K562 (cell line): ENCODE measurements around the gene TUBB1. TPM values are rescaled to one million over a fixed set of nuclear protein-coding genes. Genes with fewer than 3 reads are reported as not detected.

Source experiments
- KDM1A ChIP-seq, 2 experiments: fragments of 450-650 bp; IDR thresholded peaks; 2 replicates each; pipeline ENCODE4 v1.6.1; 2016; ENCODE audit warnings: mild to moderate bottlenecking in 2 of 2
- PHF20 ChIP-seq: fragments of 450-650 bp; IDR thresholded peaks from 2 replicates; pipeline ENCODE4 v1.6.1; 2018; ENCODE audit not compliant: partially characterized antibody
- polyA plus RNA-seq, 8 experiments: library from polyadenylated mRNA; depleted of rRNA in 4 of 8; stranded (reverse) in 5 of 8; unstranded in 3 of 8; fragments of >200 nt; fragmentation: Nextera tagmentation in 2 of 8; fragmentation: Illumina TruSeq in 1 of 8; extraction: Ambion mirVana in 2 of 8; extraction: Trizol in 1 of 8; gene quantifications; 2 replicates each; pipeline versions ENCODE4 v1.2.1 to v1.2.3, GENCODE V29; 2011 to 2014; ENCODE audit warnings: inconsistent platforms in 1 of 8, missing spikeins in 1 of 8
- total RNA-seq, 7 experiments: library from RNA; depleted of rRNA in 6 of 7; stranded (reverse); fragments of >200 nt in 6 of 7; fragmentation: Illumina TruSeq in 2 of 7; extraction: Trizol in 2 of 7; gene quantifications; 2 replicates each; pipeline versions ENCODE4 v1.2.1 to v1.2.3, GENCODE V29; 2011 to 2021; ENCODE audit warnings: low replicate concordance in 1 of 7
- TF ChIP-seq, protein P1 (sequence below): fragments of 200-600 bp; sonication (generic); IDR thresholded peaks from one replicate; pipeline ENCODE4 v1.6.1; 2012; ENCODE audit warnings: mild to moderate bottlenecking, low read depth, low read length, inconsistent platforms

Gene TUBB1
- total and polyA plus RNA-seq, 9 of the 15 experiments (the other 6 are each of a cell fraction or from before 2014, with no cell fraction given) = 1.5 to 3.9 (median 2.4) TPM

DNA sequence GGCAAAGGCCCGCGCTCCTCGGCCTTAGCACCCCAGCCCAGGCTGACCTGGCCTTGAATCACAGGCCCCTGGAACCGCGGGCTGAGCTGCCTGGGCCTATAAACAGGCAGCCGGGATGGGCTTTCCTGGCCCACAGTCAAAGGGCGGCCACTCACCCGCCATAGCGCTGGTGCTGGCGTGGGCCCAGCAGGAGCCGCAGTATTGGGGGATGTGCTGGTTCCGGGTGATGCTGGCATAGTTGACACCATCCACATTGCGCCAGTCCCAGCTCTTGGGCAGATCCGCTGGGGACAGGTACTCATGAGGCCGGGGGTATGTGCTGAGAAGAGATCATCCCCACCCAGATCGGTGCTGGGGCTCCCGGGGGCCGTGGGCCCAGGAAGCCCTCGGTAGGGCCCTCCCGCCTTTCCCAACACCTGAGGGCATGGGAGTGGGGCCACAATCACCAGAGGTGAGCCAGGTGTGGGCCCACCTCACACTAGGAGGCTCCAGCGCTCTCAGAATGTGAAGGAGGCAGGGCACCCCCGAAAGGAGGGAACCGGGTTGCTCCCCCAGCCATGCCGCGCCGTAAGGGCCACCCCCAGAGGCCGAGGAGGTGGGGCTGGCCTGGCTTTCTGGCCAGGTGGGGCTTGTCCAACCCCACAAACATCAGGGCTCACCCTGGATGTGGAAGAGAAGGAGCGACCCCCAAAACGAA is 12.9 kb upstream of the TUBB1 start (continued):
- TF ChIP-seq, protein P1, sequence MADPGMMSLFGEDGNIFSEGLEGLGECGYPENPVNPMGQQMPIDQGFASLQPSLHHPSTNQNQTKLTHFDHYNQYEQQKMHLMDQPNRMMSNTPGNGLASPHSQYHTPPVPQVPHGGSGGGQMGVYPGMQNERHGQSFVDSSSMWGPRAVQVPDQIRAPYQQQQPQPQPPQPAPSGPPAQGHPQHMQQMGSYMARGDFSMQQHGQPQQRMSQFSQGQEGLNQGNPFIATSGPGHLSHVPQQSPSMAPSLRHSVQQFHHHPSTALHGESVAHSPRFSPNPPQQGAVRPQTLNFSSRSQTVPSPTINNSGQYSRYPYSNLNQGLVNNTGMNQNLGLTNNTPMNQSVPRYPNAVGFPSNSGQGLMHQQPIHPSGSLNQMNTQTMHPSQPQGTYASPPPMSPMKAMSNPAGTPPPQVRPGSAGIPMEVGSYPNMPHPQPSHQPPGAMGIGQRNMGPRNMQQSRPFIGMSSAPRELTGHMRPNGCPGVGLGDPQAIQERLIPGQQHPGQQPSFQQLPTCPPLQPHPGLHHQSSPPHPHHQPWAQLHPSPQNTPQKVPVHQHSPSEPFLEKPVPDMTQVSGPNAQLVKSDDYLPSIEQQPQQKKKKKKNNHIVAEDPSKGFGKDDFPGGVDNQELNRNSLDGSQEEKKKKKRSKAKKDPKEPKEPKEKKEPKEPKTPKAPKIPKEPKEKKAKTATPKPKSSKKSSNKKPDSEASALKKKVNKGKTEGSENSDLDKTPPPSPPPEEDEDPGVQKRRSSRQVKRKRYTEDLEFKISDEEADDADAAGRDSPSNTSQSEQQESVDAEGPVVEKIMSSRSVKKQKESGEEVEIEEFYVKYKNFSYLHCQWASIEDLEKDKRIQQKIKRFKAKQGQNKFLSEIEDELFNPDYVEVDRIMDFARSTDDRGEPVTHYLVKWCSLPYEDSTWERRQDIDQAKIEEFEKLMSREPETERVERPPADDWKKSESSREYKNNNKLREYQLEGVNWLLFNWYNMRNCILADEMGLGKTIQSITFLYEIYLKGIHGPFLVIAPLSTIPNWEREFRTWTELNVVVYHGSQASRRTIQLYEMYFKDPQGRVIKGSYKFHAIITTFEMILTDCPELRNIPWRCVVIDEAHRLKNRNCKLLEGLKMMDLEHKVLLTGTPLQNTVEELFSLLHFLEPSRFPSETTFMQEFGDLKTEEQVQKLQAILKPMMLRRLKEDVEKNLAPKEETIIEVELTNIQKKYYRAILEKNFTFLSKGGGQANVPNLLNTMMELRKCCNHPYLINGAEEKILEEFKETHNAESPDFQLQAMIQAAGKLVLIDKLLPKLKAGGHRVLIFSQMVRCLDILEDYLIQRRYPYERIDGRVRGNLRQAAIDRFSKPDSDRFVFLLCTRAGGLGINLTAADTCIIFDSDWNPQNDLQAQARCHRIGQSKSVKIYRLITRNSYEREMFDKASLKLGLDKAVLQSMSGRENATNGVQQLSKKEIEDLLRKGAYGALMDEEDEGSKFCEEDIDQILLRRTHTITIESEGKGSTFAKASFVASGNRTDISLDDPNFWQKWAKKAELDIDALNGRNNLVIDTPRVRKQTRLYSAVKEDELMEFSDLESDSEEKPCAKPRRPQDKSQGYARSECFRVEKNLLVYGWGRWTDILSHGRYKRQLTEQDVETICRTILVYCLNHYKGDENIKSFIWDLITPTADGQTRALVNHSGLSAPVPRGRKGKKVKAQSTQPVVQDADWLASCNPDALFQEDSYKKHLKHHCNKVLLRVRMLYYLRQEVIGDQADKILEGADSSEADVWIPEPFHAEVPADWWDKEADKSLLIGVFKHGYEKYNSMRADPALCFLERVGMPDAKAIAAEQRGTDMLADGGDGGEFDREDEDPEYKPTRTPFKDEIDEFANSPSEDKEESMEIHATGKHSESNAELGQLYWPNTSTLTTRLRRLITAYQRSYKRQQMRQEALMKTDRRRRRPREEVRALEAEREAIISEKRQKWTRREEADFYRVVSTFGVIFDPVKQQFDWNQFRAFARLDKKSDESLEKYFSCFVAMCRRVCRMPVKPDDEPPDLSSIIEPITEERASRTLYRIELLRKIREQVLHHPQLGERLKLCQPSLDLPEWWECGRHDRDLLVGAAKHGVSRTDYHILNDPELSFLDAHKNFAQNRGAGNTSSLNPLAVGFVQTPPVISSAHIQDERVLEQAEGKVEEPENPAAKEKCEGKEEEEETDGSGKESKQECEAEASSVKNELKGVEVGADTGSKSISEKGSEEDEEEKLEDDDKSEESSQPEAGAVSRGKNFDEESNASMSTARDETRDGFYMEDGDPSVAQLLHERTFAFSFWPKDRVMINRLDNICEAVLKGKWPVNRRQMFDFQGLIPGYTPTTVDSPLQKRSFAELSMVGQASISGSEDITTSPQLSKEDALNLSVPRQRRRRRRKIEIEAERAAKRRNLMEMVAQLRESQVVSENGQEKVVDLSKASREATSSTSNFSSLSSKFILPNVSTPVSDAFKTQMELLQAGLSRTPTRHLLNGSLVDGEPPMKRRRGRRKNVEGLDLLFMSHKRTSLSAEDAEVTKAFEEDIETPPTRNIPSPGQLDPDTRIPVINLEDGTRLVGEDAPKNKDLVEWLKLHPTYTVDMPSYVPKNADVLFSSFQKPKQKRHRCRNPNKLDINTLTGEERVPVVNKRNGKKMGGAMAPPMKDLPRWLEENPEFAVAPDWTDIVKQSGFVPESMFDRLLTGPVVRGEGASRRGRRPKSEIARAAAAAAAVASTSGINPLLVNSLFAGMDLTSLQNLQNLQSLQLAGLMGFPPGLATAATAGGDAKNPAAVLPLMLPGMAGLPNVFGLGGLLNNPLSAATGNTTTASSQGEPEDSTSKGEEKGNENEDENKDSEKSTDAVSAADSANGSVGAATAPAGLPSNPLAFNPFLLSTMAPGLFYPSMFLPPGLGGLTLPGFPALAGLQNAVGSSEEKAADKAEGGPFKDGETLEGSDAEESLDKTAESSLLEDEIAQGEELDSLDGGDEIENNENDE = no peak
- TF ChIP-seq KDM1A (IDR thresholded peaks at IDR 0.05) (no peak), PHF20 (no peak)
